ENCODE data around the gene HFE. TPM values are rescaled to one million over a fixed set of nuclear protein-coding genes. Genes with fewer than 3 reads are reported as not detected.

HFE gene
- total and polyA plus RNA-seq, 2 of the 13 experiments (the other 11 are each of a cell fraction or from before 2014, with no cell fraction given) = 3.7 to 6.3 TPM

- TF ChIP-seq ZNF407 (CRISPR knock-in tag; IDR thresholded peaks at IDR 0.05; ENCODE audit: not compliant biosample characterization) = no peak
- no peak for TF ChIP-seq ZNF547 (CRISPR knock-in tag; IDR thresholded peaks at IDR 0.05)
- TF ChIP-seq PRDM4 (CRISPR knock-in tag; IDR thresholded peaks at IDR 0.05; ENCODE audit: borderline replicate concordance) = no peak
- TF ChIP-seq ZBTB7A (CRISPR knock-in tag; IDR thresholded peaks at IDR 0.05) = no peak
- TF ChIP-seq AKNA (CRISPR knock-in tag; IDR thresholded peaks at IDR 0.05; ENCODE audit: borderline replicate concordance) = 0 out of 2 replicates have a peak, but pooled peaks have one; percentile 31
- no peak for TF ChIP-seq ZNF552 (CRISPR knock-in tag; IDR thresholded peaks at IDR 0.05; ENCODE audit: borderline replicate concordance)
- TF ChIP-seq FOXA3 (CRISPR knock-in tag; IDR thresholded peaks at IDR 0.05) = no peak
- no peak for TF ChIP-seq ZNF296 (CRISPR knock-in tag; conservative IDR thresholded peaks at IDR 0.05)
- TF ChIP-seq ZNF17 (CRISPR knock-in tag; IDR thresholded peaks at IDR 0.05) = no peak
- no peak for TF ChIP-seq ETV6 (CRISPR knock-in tag; conservative IDR thresholded peaks at IDR 0.05)
- no peak for TF ChIP-seq IKZF1 (IDR thresholded peaks at IDR 0.05)
Measured at GRCh38 chr6:26043384-26044139, 43.7 kb upstream of the HFE start (continued).
